NCI-H2227 (cell line): Measurements from ENCODE around the gene CAMSAP3.
"Not testable (repeated sequence)": the region's sequence is repeated elsewhere in the genome, so short reads cannot be mapped to it uniquely, and the experiment has no call there.

Experiments used
- DNase-seq: peaks from one replicate; lab custom pipeline; 2025; ENCODE audit not compliant: unreplicated experiment; lab: John Stamatoyannopoulos, UW

Gene CAMSAP3

GRCh38 chr19:7570761-7571160, 24.9 kb upstream of the CAMSAP3 start:
- no peak for DNase-seq

DNA sequence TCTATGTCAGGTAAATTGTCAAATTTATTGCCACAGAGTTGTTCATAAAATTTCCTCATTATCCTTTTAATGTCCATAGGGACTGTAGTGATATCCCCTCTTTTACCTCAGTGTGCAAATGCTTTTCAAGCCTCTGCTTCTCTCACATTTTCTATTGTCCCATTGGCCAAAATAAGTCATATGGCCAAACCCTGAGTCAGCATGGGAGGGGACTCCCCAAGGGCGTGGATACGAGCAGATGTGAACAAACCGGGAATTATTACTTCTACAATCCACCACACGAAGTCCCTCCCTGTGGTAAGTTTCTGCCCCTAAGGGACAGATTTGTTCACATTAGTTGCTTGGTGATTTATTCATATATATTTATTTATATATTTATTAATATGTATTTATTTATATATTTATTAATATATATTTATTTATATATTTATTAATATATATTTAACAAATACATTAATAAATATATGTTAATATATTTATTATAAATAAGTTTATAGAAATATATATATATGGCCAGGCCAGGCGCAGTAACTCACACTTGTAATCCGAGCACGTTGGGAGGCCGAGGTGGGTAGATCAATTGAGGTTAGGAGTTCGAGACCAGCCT, 20.1 kb upstream of the CAMSAP3 start:
- DNase-seq: no peak

DNA sequence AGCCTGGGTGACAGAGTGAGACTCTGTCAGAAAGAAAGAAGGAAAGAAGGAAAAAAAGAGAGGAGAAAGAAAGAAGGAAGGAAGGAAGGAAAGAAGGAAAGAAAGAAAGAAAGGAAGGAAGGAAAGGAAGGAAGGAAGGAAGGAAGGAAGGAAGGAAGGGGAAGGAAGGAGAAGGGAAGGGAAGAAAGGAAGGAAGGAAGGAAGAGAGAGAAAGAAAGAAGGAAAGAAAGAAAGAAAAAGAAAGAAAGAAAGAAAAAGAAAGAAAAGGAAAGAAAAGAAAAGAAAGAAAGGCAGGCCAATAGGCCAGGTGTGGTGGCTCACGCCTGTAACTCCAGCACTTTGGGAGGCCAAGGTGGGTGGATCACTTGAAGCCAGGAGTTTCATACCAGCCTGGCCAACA, 18.2 kb upstream of the CAMSAP3 start:
- DNase-seq: not testable (repeated sequence)

DNA sequence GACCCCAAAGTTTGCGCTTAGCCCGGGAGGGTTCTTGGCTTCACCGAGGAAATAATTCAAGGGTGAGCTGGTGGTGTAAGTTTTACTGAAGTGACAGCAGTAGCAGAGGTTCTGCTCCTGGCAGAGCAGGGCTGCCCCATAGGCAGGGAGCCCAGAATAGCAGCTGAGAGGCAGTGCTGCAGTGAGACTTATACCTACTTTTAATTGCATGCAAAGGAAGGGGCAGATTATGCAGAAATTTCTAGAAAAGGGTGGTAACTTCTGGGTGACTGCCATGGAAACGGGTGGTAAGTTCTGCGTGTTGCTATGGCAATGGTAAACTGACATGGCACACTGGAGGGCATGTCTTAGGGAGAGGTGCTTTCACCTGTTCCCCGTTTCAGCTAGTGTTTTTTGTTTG, 17.5 kb upstream of the CAMSAP3 start:
- DNase-seq: no peak

GRCh38 chr19:7579182-7579581, 16.5 kb upstream of the CAMSAP3 start:
- DNase-seq: no peak

DNA sequence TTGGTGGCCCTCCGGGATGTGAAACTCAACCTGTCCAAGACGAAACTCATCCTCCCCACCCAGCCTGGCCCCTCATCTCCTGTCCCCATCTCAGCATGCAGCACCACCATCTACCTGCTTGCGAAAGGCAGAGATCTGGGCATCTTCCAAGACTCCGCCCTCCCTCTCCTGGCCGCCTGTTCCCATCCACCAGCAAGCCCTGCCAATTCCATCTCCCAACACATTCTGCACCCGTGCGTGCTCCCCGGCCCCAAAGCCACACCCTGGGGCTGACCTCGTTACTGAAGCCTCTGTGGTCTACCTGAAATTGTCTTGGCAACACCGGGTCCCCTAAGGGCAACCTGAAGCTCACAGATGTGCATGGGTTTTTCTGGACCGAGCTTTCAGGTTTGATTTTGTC, 13.2 kb upstream of the CAMSAP3 start:
- no peak for DNase-seq

DNA sequence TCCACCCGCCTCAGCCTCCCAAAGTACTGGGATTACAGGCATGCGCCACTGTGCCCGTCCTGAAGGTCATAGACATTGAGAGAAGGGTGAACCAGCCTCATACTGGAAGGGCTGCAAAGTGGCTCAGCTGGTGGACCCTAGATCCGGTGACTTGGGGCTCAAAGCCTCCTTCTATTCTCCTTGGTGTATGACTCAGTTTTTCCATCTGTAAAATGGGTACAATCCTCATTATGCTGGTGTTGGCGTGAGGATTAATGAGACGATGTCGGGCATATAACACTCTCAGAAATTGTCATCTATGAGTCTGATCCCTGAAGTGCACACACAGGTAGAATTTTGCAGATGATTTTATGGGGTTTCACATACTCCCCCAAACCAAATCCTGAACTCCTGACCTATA, 5.8 kb upstream of the CAMSAP3 start:
- DNase-seq: no peak

GRCh38 chr19:7590256-7590655, 5.4 kb upstream of the CAMSAP3 start:
- no peak for DNase-seq

- no peak for DNase-seq
Measured at GRCh38 chr19:7596211-7596937, 711 bp downstream of the CAMSAP3 start.

GRCh38 chr19:7597689-7598088, 2.0 kb downstream of the CAMSAP3 start:
- DNase-seq: no peak

- DNase-seq: no peak
Measured at GRCh38 chr19:7598180-7598579, 2.5 kb downstream of the CAMSAP3 start.

DNA sequence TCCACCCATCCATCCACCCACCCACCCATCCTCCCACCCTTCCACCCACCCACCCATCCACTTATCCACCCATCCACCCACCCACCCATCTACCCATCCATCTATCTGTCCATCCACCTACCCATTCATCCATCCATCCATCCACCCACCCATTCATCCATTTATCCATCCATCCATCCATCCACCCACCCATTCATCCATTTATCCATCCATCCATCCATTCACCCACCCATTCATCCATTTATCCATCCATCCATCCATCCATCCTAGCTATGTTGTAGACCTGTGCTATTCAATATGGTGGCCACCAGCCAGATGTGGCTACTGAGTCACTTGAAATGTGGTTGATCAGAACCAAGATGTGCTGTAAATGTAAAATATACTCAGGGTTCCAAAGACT, 5.1 kb downstream of the CAMSAP3 start:
- DNase-seq: no peak

DNA sequence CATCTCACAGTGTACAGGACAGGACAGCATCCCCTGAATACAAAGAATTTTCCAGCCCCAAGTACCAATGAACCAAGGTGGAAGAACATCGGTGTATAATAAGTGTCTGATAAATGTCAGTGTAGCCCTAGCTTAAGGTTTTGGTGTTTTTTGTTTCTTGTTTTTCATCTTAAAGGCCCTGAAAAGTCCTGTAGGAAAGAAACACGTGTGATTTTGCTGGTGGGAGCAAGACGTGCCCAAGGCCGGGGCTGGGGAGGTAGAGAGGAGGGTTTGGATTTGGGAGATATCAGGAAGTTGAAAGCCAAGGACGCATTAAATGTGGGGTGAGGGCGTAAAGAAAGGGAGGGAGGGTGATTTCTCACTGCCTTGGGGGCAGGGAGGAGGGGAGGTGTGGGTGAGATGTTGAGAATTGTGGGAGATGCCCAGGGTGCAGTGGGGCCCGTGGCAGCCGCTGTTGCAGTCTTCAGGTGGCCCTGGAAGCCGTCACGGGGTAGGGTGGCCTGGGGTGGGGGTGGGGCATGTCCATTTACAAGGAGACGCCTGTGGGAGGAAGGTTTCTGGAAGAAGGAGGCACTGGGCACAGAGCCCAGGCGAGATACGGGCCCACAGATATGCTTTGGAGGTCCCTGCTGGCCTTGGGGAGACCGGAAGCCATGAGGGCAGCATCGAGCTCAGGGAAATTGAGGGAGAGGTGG, 6.7 kb downstream of the CAMSAP3 start:
- no peak for DNase-seq

GRCh38 chr19:7602935-7603497, 7.4 kb downstream of the CAMSAP3 start:
- no peak for DNase-seq

DNA sequence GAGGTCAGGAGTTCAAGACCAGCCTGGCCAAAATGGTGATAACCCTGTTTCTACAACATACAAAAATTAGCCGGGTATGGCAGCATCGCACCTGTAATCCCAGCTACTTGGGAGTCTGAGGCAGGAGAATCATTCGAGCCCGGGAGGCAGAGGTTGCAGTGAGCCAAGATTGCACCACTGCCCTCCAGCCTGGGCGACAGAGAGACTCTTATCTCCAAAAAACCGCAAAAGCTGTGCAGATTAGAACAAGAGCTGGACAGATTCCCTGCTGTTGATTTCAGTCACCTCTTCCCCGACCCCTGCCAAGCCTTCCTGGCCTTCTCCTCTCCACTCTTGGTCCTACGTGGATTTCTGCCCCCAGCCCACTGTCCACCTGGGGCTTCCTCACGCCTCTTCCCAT, 8.3 kb downstream of the CAMSAP3 start:
- DNase-seq: no peak

DNA sequence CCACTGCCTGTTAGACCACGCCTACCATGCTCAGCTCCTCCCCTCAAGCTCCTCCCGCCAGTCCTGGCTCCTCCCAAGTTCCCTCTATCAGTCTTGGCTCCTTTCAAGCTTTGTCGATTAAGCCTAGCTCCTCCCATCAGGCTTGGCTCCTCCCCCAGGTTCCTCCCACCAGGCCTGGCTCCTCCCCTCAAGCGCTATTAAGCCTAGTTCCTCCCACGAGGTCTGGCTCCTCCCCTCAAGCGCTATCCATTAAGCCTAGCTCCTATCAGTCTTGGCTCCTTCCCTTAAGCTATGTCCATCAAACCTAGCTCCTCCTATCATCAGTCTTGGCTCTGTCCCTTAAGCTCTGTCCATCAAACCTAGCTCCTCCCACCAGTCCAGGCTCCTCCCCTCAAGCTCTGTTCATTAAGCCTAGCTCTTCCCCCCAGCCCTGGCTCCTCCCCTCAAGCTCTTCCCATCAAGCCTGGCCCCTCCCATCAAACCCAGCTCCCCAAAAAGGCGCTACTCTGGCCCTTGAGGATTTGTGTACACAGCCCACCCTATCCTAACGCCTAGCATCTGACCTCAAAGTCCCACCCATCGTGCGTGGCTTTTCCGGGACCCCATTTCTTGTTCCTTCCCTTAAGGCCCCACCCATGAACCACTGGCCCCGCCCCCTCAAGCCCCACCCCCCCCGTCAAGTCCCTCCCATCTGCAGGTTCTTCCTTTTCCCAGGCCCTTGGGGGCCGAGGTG, 10.0 kb downstream of the CAMSAP3 start:
- peak; percentile 17 for DNase-seq

DNA sequence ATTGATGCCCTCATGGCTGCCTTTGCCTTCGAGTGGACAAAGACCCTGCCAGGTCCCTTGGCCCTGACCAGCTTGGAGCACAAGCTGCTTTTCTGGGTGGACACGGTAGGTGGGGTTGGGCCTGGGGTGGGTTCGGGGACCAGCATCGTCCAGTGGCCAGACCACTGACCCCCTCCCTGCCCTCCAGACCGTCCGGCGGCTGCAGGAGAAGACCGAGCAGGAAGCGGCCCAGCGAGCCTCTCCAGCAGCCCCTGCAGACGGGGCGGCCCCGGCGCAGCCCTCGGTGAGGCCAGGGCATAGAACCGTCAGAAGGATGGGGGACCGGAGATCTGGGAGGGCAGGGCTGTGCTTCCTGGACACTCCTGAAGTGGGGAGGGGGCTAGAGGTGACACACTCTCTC, 10.6 kb downstream of the CAMSAP3 start:
- no peak for DNase-seq

GRCh38 chr19:7607212-7607873, 11.7 kb downstream of the CAMSAP3 start:
- DNase-seq: no peak

- no peak for DNase-seq
Measured at GRCh38 chr19:7607874-7608560, 12.4 kb downstream of the CAMSAP3 start.
